Nephron (organoid): ENCODE results near the gene LRBA.

ENCODE experiments used
- H3K27ac Mint-ChIP-seq, 3 experiments: 2 replicates each; pipeline ENCODE4 v1.8.0; 2020; ENCODE audit warnings: mixed read lengths in 3 of 3, mild to moderate bottlenecking in 2 of 3, moderate library complexity in 1 of 3
- H3K27me3 Mint-ChIP-seq: 2 replicates; pipeline ENCODE4 v1.8.0; 2021; ENCODE audit warnings: low read depth, mild to moderate bottlenecking, moderate library complexity, mixed read lengths
- H3K36me3 Mint-ChIP-seq: 2 replicates; pipeline ENCODE4 v1.8.0; 2020; ENCODE audit warnings: low read depth, mixed read lengths
- H3K4me1 Mint-ChIP-seq: 2 replicates; pipeline ENCODE4 v1.8.0; 2020; ENCODE audit warnings: mixed read lengths
- H3K4me3 Mint-ChIP-seq, 3 experiments: 2 replicates each; pipeline ENCODE4 v1.8.0; 2020; ENCODE audit warnings: mild to moderate bottlenecking in 3 of 3, mixed read lengths in 3 of 3, moderate library complexity in 2 of 3
- H3K9me3 Mint-ChIP-seq: 2 replicates; pipeline ENCODE4 v1.8.0; 2020; ENCODE audit warnings: mixed read lengths
- TF ChIP-seq, protein P1 (sequence below), 3 experiments: fragments of 200-600 bp; sonication (generic); IDR thresholded peaks; one replicate each; pipeline ENCODE4 v1.5.0; 2021; ENCODE audit warnings: antibody characterized with exemption in 3 of 3; ENCODE audit not compliant: unreplicated experiment in 3 of 3

LRBA gene

DNA sequence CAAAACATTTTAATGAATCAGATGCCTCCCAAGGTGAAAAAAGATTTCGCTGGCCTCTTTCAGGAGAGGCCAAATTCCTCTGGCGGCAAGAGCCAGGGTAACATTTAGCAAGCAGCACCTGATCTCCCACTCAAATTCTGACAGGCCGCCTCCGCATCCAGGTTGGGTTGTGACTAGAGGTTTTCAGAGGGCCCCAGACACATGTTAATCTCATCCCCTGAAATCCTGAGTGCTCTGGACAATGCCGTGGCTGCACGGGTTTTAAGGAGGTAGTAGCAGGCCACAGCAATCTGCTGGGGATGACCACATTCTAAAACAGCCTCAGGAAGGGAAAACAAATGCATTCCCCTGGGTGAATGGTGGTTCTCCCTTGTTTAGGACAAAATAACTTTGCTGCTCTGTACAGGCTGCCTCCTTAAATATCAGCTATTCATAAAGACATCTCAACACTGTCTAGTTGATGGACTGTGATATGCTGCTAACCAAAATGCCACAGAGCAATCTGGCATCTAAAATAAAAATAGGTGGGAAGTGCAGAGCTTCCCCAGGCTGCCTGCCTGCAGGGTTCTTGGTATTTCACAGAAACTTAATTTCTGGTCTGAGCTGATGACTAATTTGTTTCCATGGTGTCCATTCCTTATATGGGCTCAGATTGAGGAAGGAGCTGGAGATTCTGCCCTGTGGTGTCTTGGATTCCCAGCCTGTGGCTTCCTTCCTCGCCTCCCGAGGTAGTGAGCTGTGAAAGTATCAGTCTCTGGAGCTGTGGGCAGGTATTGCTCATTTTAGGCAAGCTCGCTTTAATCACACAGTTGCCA, 734.8 kb downstream of the LRBA start:
- Mint-ChIP-seq H3K36me3 (peaks cover 61% of the 10 kb centered on the region), H3K4me3 (no peak overlapping the region), H3K4me1 (peaks cover 11% of the 10 kb centered on the region), H3K27ac (peak overlapping the region in 2 of 3 experiments; percentile 28), H3K9me3 (peaks cover 18% of the 10 kb centered on the region), H3K27me3 (no peaks in the 10 kb centered on the region)
- TF ChIP-seq, protein P1, sequence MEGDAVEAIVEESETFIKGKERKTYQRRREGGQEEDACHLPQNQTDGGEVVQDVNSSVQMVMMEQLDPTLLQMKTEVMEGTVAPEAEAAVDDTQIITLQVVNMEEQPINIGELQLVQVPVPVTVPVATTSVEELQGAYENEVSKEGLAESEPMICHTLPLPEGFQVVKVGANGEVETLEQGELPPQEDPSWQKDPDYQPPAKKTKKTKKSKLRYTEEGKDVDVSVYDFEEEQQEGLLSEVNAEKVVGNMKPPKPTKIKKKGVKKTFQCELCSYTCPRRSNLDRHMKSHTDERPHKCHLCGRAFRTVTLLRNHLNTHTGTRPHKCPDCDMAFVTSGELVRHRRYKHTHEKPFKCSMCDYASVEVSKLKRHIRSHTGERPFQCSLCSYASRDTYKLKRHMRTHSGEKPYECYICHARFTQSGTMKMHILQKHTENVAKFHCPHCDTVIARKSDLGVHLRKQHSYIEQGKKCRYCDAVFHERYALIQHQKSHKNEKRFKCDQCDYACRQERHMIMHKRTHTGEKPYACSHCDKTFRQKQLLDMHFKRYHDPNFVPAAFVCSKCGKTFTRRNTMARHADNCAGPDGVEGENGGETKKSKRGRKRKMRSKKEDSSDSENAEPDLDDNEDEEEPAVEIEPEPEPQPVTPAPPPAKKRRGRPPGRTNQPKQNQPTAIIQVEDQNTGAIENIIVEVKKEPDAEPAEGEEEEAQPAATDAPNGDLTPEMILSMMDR (IDR thresholded peaks at IDR 0.05; ENCODE audit: unreplicated experiment in 3 of 3): no peak

DNA sequence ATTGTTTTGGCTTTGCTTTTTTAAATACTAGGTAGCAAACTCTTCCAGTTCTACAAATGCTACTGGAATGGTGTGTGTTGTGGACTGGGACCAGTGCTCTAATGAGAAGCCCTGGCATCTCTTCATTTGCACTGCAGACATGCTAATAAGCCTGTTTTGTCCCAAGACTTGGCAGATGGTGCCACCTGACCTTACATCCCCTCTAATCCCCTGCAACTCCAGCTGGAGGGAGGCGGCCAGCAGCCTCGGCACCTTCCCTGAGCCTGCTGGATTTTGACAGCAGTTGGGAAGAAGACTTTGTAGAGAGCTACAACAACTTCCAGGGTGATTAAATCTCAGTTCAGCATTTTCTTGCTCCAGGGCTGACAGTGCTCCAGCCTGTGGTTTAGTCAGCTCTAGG, 736.9 kb downstream of the LRBA start:
- TF ChIP-seq, protein P1 (IDR thresholded peaks at IDR 0.05; ENCODE audit: unreplicated experiment in 3 of 3): no peak
- Mint-ChIP-seq H3K9me3 (peaks cover 36% of the 10 kb centered on the region), H3K27ac (no peak overlapping the region), H3K4me3 (no peak overlapping the region), H3K36me3 (peaks cover 79% of the 10 kb centered on the region), H3K27me3 (no peaks in the 10 kb centered on the region), H3K4me1 (peaks cover 11% of the 10 kb centered on the region)

DNA sequence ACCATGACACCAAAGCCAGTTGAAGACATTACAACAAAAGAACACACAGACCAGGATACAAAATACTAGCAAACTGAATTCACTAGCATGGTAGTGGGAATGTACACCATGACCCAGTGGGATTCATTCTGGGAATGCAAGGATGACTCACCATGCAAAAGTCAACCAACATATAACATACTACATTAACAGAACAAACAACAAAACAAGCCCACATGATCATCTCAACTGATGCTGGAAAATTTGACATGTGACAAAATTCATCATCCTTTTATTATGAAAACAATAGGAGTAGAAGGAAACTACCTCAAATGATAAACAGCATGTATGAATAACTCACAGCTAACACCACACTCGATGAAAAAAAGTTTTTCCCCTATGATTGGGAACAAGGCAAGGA, 746.6 kb downstream of the LRBA start:
- H3K27me3 Mint-ChIP-seq: no peaks in the 10 kb centered on the region
- no peak overlapping the region for H3K4me3 Mint-ChIP-seq
- H3K36me3 Mint-ChIP-seq: peaks cover 78% of the 10 kb centered on the region
- no peak overlapping the region for H3K27ac Mint-ChIP-seq
- TF ChIP-seq, protein P1 (IDR thresholded peaks at IDR 0.05; ENCODE audit: unreplicated experiment in 3 of 3): no peak
- no peaks in the 10 kb centered on the region for H3K4me1 Mint-ChIP-seq
- peaks cover 22% of the 10 kb centered on the region for H3K9me3 Mint-ChIP-seq

DNA sequence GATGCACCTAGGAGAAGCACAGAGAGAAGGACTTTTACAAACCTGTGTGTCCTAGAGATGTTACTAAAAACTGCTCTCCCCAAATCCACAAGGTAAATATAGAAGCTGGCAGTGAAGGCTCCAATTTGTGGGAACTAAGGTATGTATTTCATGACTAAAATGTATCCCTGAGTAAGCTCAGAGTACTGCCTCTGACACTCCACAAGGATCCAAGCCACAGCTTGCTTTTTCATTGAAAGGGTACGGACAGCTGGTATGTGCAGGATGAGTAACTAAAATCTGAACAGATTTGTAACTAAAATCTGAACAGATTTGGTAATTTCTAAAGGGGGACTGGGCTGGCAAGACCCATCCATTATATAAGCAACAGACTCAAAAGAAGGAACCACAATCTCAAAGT, 749.3 kb downstream of the LRBA start:
- Mint-ChIP-seq H3K9me3 (peaks cover 13% of the 10 kb centered on the region), H3K36me3 (peaks cover 71% of the 10 kb centered on the region), H3K4me1 (no peaks in the 10 kb centered on the region), H3K4me3 (no peak overlapping the region), H3K27ac (no peak overlapping the region), H3K27me3 (no peaks in the 10 kb centered on the region)
- TF ChIP-seq, protein P1 (IDR thresholded peaks at IDR 0.05; ENCODE audit: unreplicated experiment in 3 of 3): no peak

DNA sequence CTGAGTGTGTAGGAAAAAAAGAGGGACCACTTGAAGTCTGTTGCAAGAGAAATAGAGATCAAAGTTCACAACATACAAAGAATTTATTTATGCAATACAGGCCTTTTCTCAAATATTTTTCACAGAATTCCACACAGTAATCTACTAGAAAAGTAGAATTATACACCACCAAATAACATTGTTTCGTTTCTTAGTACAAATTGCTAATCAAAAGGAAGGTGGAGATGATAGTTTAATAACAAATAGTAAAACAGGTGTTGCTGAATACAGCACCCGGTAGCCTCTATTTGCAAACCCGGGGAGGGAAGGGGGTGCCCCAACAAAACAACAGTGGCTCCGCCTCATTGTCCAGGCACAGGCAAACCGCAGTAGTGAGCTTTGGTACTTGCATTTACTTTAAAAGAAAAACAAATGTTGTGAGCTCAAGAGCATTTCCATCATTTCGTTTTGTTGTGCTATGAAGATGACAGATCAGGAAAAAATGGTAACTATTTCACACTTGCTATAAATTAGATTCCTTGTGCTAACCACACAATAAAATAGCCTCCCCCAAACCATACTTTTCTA, 750.4 kb downstream of the LRBA start:
- H3K4me1 Mint-ChIP-seq: peaks cover 7% of the 10 kb centered on the region
- H3K9me3 Mint-ChIP-seq: peaks cover 8% of the 10 kb centered on the region
- no peak overlapping the region for H3K27ac Mint-ChIP-seq
- TF ChIP-seq, protein P1 (IDR thresholded peaks at IDR 0.05; ENCODE audit: unreplicated experiment in 3 of 3): no peak
- no peaks in the 10 kb centered on the region for H3K27me3 Mint-ChIP-seq
- peaks cover 68% of the 10 kb centered on the region for H3K36me3 Mint-ChIP-seq
- no peak overlapping the region for H3K4me3 Mint-ChIP-seq

DNA sequence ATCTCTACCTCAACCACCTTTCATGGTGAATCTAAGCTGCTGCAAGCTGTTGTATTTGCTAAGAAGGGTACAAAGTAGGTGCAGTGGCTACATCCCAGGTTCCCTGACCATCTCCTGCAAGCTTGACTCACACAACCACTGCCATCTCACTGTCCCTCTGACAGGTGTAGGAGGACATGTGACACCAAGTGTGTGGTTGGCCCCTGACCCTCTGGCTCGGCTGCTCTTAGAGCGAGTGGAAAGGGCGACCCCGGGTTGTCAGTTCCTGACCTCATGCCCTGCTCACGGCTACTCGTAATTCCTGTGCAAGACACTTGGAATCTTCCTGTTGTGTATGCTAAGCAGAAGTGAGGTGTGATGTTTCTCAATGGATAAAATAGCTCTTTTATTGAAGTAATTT, 752.5 kb downstream of the LRBA start:
- Mint-ChIP-seq H3K36me3 (peaks cover 51% of the 10 kb centered on the region), H3K4me1 (peaks cover 19% of the 10 kb centered on the region), H3K27ac (no peak overlapping the region), H3K4me3 (no peak overlapping the region), H3K27me3 (no peaks in the 10 kb centered on the region), H3K9me3 (peaks cover 3% of the 10 kb centered on the region)
- TF ChIP-seq, protein P1 (IDR thresholded peaks at IDR 0.05; ENCODE audit: unreplicated experiment in 3 of 3): no peak
